Thyroid gland (tissue), 4 donors: ENCODE data around the gene CCSER1.

Source experiments
- POLR2A ChIP-seq, 2 donors: fragments of 450-650 bp; IDR thresholded peaks; one replicate each; pipeline ENCODE4 v1.6.1; 2017; ENCODE audit warnings: antibody characterized with exemption in 2 of 2, mild to moderate bottlenecking in 2 of 2, moderate library complexity in 1 of 2
- TF ChIP-seq, protein P1 (sequence below), 6 experiments: fragments of 200-600 bp in 3 of 6; fragments of 450-650 bp in 3 of 6; sonication (generic) in 3 of 6; IDR thresholded peaks; one replicate each; pipeline ENCODE4 v1.5.1; 2016 to 2019; ENCODE audit warnings: antibody characterized with exemption in 6 of 6, mild to moderate bottlenecking in 2 of 6, inconsistent platforms in 1 of 6, moderate library complexity in 1 of 6

DNA sequence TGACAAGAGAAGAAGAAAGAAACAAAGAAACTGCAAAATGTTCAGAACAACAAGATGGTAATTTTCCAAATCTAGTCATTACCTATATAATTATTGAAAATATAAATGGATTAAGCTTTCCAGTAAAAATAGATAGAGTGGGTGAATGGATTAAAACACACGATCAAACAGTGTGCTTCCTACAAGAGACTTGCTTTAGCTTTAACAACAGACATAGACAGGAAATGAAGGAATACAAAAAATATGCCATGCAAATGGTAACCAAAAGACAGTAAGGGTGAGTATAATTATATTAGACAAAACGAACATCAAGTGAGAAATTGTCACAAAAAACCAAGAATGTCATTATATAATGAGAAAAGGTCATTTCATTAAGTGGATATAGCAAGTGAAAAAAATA, 842.8 kb downstream of the CCSER1 start:
- TF ChIP-seq, protein P1, sequence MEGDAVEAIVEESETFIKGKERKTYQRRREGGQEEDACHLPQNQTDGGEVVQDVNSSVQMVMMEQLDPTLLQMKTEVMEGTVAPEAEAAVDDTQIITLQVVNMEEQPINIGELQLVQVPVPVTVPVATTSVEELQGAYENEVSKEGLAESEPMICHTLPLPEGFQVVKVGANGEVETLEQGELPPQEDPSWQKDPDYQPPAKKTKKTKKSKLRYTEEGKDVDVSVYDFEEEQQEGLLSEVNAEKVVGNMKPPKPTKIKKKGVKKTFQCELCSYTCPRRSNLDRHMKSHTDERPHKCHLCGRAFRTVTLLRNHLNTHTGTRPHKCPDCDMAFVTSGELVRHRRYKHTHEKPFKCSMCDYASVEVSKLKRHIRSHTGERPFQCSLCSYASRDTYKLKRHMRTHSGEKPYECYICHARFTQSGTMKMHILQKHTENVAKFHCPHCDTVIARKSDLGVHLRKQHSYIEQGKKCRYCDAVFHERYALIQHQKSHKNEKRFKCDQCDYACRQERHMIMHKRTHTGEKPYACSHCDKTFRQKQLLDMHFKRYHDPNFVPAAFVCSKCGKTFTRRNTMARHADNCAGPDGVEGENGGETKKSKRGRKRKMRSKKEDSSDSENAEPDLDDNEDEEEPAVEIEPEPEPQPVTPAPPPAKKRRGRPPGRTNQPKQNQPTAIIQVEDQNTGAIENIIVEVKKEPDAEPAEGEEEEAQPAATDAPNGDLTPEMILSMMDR (IDR thresholded peaks at IDR 0.05), result no peak
- TF ChIP-seq POLR2A (IDR thresholded peaks at IDR 0.05), result no peak
